SU-DHL-6 (cell line): ENCODE measurements around the gene HELZ.

Source experiments
- CTCF ChIP-seq: fragments of 200-600 bp; sonication (generic); IDR thresholded peaks from one replicate; pipeline ENCODE4 v1.5.1; 2017; ENCODE audit warnings: antibody characterized with exemption, mild to moderate bottlenecking, low read length, moderate library complexity; ENCODE audit not compliant: insufficient read depth, poor library complexity, severe bottlenecking
- EZH2phosphoT487 ChIP-seq: fragments of 200-600 bp; sonication (generic), shearing (Covaris generic); conservative IDR thresholded peaks from 2 replicates; pipeline ENCODE4 v1.6.1; 2018; ENCODE audit warnings: mild to moderate bottlenecking, antibody characterized with exemption, low read length, moderate library complexity, mixed read lengths

GRCh38 chr17:67223924-67224323, 21.1 kb downstream of the HELZ start:
- TF ChIP-seq CTCF (no peak), EZH2phosphoT487 (no peak)
